Erythroblast (primary cell): Measurements from ENCODE around the gene ZMIZ1.

ENCODE experiments used
- GATA1 ChIP-seq: IDR thresholded peaks from 2 replicates; pipeline ENCODE4 v1.6.1; 2011; ENCODE audit warnings: low read depth, mild to moderate bottlenecking, control low read depth, low read length, moderate library complexity
- POLR2A ChIP-seq: IDR thresholded peaks from 2 replicates; pipeline ENCODE4 v1.6.1; 2011; ENCODE audit warnings: mild to moderate bottlenecking, low read length

- TF ChIP-seq POLR2A (no peak), GATA1 (no peak)
These were observed 45.1 kb downstream of the ZMIZ1 start for GRCh38 chr10:79113827-79114226.
